HL-60 (cell line): Measurements from ENCODE around the gene TMEM101.

Experiments
- CTCF ChIP-seq: IDR thresholded peaks from one replicate; pipeline ENCODE4 v1.5.1; 2011; ENCODE audit warnings: low read length, control low read depth, inconsistent platforms; ENCODE audit not compliant: insufficient read depth
- POLR2AphosphoS5 ChIP-seq: IDR thresholded peaks from 2 replicates; pipeline ENCODE4 v1.6.1; 2012; ENCODE audit warnings: low read depth
- REST ChIP-seq: IDR thresholded peaks from 2 replicates; pipeline ENCODE4 v1.6.1; 2012; ENCODE audit warnings: low read depth; ENCODE audit not compliant: insufficient replicate concordance

- TF ChIP-seq CTCF (no peak), POLR2AphosphoS5 (peak; percentile 73; the same call in 1 of the 2 replicates), REST (peak; percentile 36)
Observed at GRCh38 chr17:44014437-44015172, at the start of gene TMEM101.
